Effector CD4-positive, alpha-beta T cell (primary cell): Measurements from ENCODE around the gene RHBDD1.

ENCODE experiments used
- DNase-seq: peaks from one replicate; pipeline ENCODE4 v3.0.0-alpha.2; 2020

The RHBDD1 gene

GRCh38 chr2:226888971-226889370 lies 53.1 kb downstream of the RHBDD1 start:
- no peak for DNase-seq

- DNase-seq, result no peak
Observed at GRCh38 chr2:226890286-226890685, 54.4 kb downstream of the RHBDD1 start.

GRCh38 chr2:226891780-226892590 lies 56.1 kb downstream of the RHBDD1 start:
- DNase-seq, result no peak

- no peak for DNase-seq
Observed at GRCh38 chr2:226892729-226893128, 56.9 kb downstream of the RHBDD1 start.

- DNase-seq, result no peak
Observed at GRCh38 chr2:226893216-226893615, 57.4 kb downstream of the RHBDD1 start.

- DNase-seq, result no peak
Observed at GRCh38 chr2:226894752-226895151, 58.9 kb downstream of the RHBDD1 start.

- no peak for DNase-seq
Observed at GRCh38 chr2:226895579-226895978, 59.7 kb downstream of the RHBDD1 start.

- DNase-seq, result no peak
Observed at GRCh38 chr2:226898121-226898520, 62.3 kb downstream of the RHBDD1 start.

GRCh38 chr2:226898897-226899296 lies 63.0 kb downstream of the RHBDD1 start:
- no peak for DNase-seq

GRCh38 chr2:226902041-226902966 lies 66.5 kb downstream of the RHBDD1 start:
- no peak for DNase-seq

GRCh38 chr2:226903179-226903578 lies 67.3 kb downstream of the RHBDD1 start:
- DNase-seq, result no peak

- no peak for DNase-seq
Observed at GRCh38 chr2:226904592-226904991, 68.7 kb downstream of the RHBDD1 start.

- DNase-seq, result no peak
Observed at GRCh38 chr2:226905718-226906117, 69.9 kb downstream of the RHBDD1 start.

GRCh38 chr2:226906163-226906693 lies 70.4 kb downstream of the RHBDD1 start:
- DNase-seq, result no peak

- DNase-seq, result no peak
Observed at GRCh38 chr2:226909126-226909525, 73.3 kb downstream of the RHBDD1 start.

GRCh38 chr2:226909836-226910235 lies 74.0 kb downstream of the RHBDD1 start:
- DNase-seq, result no peak

GRCh38 chr2:226910384-226910783 lies 74.5 kb downstream of the RHBDD1 start:
- DNase-seq, result no peak

- DNase-seq, result no peak
Observed at GRCh38 chr2:226911932-226912331, 76.1 kb downstream of the RHBDD1 start.

GRCh38 chr2:226913641-226914040 lies 77.8 kb downstream of the RHBDD1 start:
- DNase-seq, result no peak

GRCh38 chr2:226915846-226916360 lies 80.0 kb downstream of the RHBDD1 start:
- no peak for DNase-seq

- no peak for DNase-seq
Observed at GRCh38 chr2:226916669-226917068, 80.8 kb downstream of the RHBDD1 start.

GRCh38 chr2:226932443-226932842 lies 96.6 kb downstream of the RHBDD1 start:
- DNase-seq, result no peak

- DNase-seq, result no peak
Observed at GRCh38 chr2:226934546-226935201, 98.8 kb downstream of the RHBDD1 start.
